Effector memory CD4-positive, alpha-beta T cell (primary cell): ENCODE results near the gene DAAM2.

ENCODE experiments used
- DNase-seq, 3 donors: peaks; one replicate each; pipeline ENCODE4 v3.0.0-alpha.2; 2020
- H3K27ac ChIP-seq: 2 replicates; pipeline ENCODE4 v1.7.0; 2013; ENCODE audit warnings: mild to moderate bottlenecking, low read length, moderate library complexity; ENCODE audit not compliant: insufficient read depth, poor library complexity, severe bottlenecking
- H3K27me3 ChIP-seq: replicated peaks from 2 replicates; pipeline ENCODE4 v1.7.0; 2013; ENCODE audit warnings: mild to moderate bottlenecking, low read length; ENCODE audit not compliant: insufficient read depth, control insufficient read depth, poor library complexity, severe bottlenecking
- H3K36me3 ChIP-seq: 2 replicates; pipeline ENCODE4 v1.7.0; 2013; ENCODE audit warnings: mild to moderate bottlenecking, low read length, moderate library complexity; ENCODE audit not compliant: control insufficient read depth, insufficient read depth
- H3K4me1 ChIP-seq: 2 replicates; pipeline ENCODE4 v1.7.0; 2013; ENCODE audit warnings: low read length, mild to moderate bottlenecking; ENCODE audit not compliant: control insufficient read depth, insufficient read depth, poor library complexity, severe bottlenecking
- H3K4me3 ChIP-seq: 2 replicates; pipeline ENCODE4 v1.7.0; 2013; ENCODE audit warnings: low read length, low read depth, mild to moderate bottlenecking; ENCODE audit not compliant: insufficient read depth, poor library complexity, severe bottlenecking
- H3K9me3 ChIP-seq: 2 replicates; pipeline ENCODE4 v1.7.0; 2013; ENCODE audit warnings: mild to moderate bottlenecking, low read length, moderate library complexity; ENCODE audit not compliant: control insufficient read depth

DAAM2 gene

DNA sequence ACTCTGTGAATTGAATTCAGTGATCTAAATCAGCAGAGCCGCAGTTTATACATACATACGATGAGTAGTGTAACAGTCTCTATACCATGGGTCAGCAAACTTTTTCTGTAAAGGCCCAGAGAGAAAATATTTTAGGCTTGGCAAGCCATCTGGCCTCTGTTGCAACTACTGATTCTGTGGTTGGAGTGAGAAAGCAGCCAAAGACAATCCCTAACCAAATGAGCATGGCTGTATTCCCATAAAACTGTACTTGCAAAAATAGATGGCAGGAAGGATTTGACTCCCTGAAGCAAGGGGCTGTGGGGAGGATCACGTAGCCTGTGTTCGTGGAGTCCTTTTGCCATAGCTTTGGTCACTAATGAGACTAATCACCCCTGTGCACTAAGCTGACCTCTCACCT, 160.0 kb downstream of the DAAM2 start:
- Histone ChIP-seq H3K27ac (no peak overlapping the region), H3K4me1 (no peaks in the 10 kb centered on the region), H3K4me3 (no peak overlapping the region), H3K9me3 (no peaks in the 10 kb centered on the region), H3K27me3 (no peaks in the 10 kb centered on the region), H3K36me3 (no peaks in the 10 kb centered on the region)
- no peak for DNase-seq

DNA sequence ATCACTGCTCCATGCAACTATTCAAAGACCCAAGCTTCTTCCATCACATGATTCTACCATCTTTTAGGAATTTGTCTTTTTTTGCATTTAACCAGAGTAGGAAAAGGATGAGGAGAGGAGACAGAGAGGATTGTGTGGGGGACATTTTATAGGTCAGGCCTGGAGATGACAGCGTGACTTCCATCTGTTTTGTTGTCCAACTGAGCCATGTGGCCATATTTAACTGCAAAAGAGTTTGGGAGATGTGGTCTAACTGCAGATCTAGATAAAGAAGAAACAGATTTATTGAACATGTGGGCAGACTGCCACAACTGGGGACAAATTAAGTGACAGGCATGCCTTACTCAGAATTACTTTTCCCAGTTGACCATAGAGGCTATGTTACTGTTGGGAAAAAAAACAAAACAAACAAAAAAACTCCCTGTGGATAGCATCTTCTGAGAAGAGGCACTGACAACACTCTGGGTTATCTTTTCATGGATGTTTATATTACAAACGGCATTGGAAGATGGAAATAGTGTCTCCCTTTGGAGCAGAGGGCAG, 161.0 kb downstream of the DAAM2 start:
- no peak for DNase-seq
- H3K36me3 ChIP-seq, result no peaks in the 10 kb centered on the region
- no peaks in the 10 kb centered on the region for H3K4me1 ChIP-seq
- H3K4me3 ChIP-seq, result no peak overlapping the region
- no peaks in the 10 kb centered on the region for H3K27me3 ChIP-seq
- no peak overlapping the region for H3K27ac ChIP-seq
- H3K9me3 ChIP-seq, result no peaks in the 10 kb centered on the region
